Kidney epithelial cell (primary cell): ENCODE results near the gene KRT77. TPM values are rescaled to one million over a fixed set of nuclear protein-coding genes. Genes with fewer than 3 reads are reported as not detected.

Experiments
- DNase-seq: peaks from one replicate; pipeline ENCODE4 v3.0.0-alpha.2; 2010; ENCODE audit warnings: low read depth
- H3K27me3 ChIP-seq: 2 replicates; pipeline ENCODE4 v1.6.0; 2011; ENCODE audit warnings: low read length; ENCODE audit not compliant: control insufficient read depth, insufficient read depth
- H3K36me3 ChIP-seq: 2 replicates; pipeline ENCODE4 v1.5.1; 2011; ENCODE audit warnings: low read length; ENCODE audit not compliant: control insufficient read depth, insufficient read depth
- H3K4me3 ChIP-seq: 2 replicates; pipeline ENCODE4 v1.5.1; 2011; ENCODE audit warnings: low read depth, mild to moderate bottlenecking, control low read depth, low read length
- total RNA-seq: library from RNA; depleted of rRNA; stranded (reverse); fragments of >200 nt; gene quantifications from 2 replicates; pipeline ENCODE4 v1.2.3, GENCODE V29; 2015
- TF ChIP-seq, protein P1 (sequence below): IDR thresholded peaks from 2 replicates; pipeline ENCODE4 v1.5.1; 2011; ENCODE audit warnings: mild to moderate bottlenecking, moderate library complexity, low read length, control low read depth, inconsistent platforms; ENCODE audit not compliant: insufficient read depth, poor library complexity, severe bottlenecking

KRT77 gene
- total RNA-seq, 1 donor from 2014 or later, result not detected

DNA sequence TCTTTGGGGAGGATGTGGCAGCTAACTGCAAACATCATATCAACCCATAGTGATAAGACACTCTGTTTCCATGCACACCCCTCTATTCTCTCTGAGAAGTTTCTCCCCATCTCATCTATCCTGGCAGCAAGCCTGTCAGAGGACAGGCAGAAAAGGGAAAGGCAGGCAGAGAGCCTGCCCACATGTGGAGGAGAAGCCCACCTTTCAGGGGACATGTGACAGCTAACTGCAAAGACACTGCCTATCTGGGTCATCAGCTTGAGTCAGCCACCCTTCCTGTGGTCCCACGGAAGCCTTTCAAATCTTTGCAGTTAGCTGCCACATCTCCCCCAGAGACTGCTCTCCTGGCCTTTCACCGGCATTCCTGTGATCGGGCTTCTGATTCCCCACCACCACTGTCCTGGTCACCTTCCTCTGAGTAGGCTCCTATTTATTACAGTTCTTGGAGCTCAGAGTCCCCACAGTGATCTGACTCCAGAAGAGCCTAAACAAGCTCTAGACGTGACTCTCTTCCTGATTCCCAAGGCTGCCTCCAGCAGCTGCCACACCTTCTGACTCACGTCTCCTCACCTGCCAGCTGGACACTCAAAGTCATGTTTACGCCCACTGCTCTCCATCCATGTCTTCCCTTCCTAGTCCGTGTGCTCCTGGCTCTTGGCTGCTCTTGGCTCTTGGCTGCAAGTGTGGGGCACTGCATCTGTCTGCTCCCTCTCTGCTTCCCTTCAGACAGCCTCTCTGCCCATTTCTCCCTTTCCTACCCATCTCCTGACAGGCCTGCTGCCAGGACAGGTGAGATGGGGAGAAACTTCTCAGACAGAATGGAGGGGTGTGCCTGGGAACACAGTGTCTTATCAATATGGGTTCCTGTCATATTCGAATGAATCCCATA lies 15.6 kb downstream of the KRT77 start:
- DNase-seq, result no peak
- Histone ChIP-seq H3K27me3 (peaks cover 43% of the 10 kb centered on the region), H3K36me3 (no peaks in the 10 kb centered on the region), H3K4me3 (no peak overlapping the region)
- TF ChIP-seq, protein P1, sequence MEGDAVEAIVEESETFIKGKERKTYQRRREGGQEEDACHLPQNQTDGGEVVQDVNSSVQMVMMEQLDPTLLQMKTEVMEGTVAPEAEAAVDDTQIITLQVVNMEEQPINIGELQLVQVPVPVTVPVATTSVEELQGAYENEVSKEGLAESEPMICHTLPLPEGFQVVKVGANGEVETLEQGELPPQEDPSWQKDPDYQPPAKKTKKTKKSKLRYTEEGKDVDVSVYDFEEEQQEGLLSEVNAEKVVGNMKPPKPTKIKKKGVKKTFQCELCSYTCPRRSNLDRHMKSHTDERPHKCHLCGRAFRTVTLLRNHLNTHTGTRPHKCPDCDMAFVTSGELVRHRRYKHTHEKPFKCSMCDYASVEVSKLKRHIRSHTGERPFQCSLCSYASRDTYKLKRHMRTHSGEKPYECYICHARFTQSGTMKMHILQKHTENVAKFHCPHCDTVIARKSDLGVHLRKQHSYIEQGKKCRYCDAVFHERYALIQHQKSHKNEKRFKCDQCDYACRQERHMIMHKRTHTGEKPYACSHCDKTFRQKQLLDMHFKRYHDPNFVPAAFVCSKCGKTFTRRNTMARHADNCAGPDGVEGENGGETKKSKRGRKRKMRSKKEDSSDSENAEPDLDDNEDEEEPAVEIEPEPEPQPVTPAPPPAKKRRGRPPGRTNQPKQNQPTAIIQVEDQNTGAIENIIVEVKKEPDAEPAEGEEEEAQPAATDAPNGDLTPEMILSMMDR, result no peak

DNA sequence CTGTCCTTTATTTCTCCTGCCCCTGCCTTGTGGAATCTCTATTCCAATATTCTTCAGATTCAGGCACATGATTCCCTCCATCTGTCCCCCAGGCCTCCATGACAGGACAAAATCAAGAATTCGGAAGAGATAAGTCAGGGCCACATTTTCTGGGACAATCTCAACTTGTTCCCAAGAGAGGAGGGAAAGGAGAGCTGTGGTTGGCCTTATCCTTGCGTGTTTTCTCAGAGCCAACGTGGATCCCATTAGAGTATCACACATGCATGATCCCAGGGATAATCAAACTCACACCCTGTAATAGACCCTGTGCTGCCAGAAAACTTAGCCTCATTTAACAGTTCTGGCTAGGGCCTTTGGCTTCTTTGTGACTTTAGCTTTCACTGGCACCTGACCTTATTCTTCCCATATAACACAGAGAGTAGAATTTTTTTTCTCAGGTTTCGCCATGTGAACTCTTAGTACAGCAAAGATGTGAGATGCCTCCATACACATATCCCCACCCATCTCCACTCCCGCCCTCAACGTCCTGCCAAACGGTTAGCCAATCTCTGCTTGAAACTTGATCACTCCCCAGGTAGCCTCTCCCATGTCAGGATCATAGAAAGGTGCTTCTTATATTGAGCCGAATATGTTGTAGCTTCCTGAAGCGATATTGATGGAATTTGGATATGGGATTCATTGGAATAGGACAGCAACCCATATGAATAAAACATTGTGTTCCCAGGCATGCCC lies 16.4 kb downstream of the KRT77 start:
- H3K4me3 ChIP-seq, result no peak overlapping the region
- H3K36me3 ChIP-seq, result no peaks in the 10 kb centered on the region
- TF ChIP-seq, protein P1, result no peak
- peaks cover 37% of the 10 kb centered on the region for H3K27me3 ChIP-seq
- DNase-seq, result no peak

DNA sequence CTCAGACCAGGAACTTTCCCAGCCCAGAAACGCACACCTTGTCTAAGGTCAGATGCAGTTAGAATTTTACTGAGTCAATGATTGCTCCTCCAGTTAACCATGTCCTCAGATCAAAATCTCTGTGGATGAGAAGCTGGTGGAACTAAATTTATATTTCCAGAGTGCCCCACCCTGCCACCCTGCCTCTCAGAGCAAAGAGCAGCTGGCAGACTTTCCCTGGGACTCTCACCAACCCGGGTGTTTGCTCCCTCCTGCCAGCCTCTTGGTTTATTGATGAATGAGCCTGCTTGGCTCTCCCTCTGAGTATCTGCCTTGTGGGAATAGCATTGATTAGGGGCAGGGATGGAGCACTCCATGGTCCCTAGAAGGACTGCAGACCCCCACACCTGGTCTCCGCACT lies 17.3 kb downstream of the KRT77 start:
- DNase-seq, result no peak
- Histone ChIP-seq H3K4me3 (no peak overlapping the region), H3K36me3 (no peaks in the 10 kb centered on the region), H3K27me3 (peaks cover 34% of the 10 kb centered on the region)
- TF ChIP-seq, protein P1, result no peak

DNA sequence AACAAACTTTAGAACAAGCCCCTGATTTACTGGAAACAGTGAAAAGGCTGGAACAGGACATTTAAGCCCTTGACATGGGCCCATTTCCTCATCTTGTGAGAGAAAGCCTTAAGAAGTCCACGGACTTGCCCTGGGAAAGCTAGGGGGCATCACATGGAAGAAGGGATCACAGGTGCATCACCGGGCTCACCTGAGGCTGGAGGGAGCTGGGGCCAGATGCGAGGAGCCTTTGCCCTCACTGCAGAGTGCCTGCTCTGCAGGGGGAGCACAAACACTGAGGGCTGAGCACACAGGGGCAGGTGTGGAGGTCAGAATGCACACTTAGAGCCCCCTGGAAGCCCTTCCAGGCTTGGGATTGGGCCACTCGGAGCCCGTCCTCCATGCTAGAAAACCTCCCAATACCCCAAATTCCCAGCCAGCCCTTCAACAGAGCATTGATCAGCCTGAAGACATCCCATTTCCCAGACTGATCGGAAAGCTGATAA lies 17.9 kb downstream of the KRT77 start:
- peaks cover 27% of the 10 kb centered on the region for H3K27me3 ChIP-seq
- H3K36me3 ChIP-seq, result no peaks in the 10 kb centered on the region
- DNase-seq, result no peak
- TF ChIP-seq, protein P1, result no peak
- H3K4me3 ChIP-seq, result no peak overlapping the region

DNA sequence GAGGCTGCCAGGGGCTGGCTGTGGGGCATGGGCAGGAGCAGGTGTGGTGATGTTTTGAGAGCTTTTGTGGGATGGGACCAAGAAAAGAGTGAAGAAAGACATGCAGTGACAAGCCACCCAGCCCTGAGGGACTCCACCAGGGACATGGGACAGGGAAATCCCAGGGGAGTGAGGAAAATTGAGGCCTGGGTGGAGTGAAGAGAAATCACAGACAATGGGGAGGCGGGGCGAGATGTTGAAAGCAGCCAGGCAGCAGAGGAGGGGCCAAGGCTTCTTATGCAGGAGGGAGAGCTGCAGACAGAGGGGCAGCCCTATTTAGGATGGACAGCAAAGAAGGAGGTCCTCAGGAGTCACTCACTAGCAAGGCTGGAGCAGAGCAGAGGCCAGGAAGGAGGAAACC lies 18.9 kb downstream of the KRT77 start:
- Histone ChIP-seq H3K36me3 (no peaks in the 10 kb centered on the region), H3K4me3 (no peak overlapping the region), H3K27me3 (peaks cover 21% of the 10 kb centered on the region)
- DNase-seq, result no peak
- TF ChIP-seq, protein P1, result no peak
